SK-N-SH treated with all-trans-retinoic acid at 6 μM for 48 hours (cell line): ENCODE measurements around the gene LRRC4.

ENCODE experiments used
- ATAC-seq: fragments of 200-7000 bp; cut with Tn5 transposase; 3 replicates; pipeline ENCODE4 v1.9.1; 2020; ENCODE audit warnings: mild to moderate bottlenecking, moderate library complexity
- ARNTL ChIP-seq: fragments of 450-650 bp; formaldehyde crosslinking; IDR thresholded peaks from 2 replicates; pipeline ENCODE4 v1.5.0; 2020; ENCODE audit warnings: low read depth, mild to moderate bottlenecking, moderate library complexity, borderline replicate concordance
- BACH2 ChIP-seq: fragments of 250-450 bp; sonication (Bioruptor Pico); IDR thresholded peaks from 2 replicates; pipeline ENCODE4 v1.9.0; 2021; ENCODE audit warnings: mild to moderate bottlenecking, borderline replicate concordance
- CREB5 ChIP-seq: fragments of 250-450 bp; sonication (Bioruptor Pico); IDR thresholded peaks from 2 replicates; pipeline ENCODE4 v1.5.1; 2020; ENCODE audit warnings: low read depth, mild to moderate bottlenecking, moderate library complexity
- CSDC2 ChIP-seq: fragments of 250-450 bp; sonication (Bioruptor Pico); IDR thresholded peaks from 2 replicates; pipeline ENCODE4 v1.5.0; 2020; ENCODE audit warnings: mild to moderate bottlenecking, moderate library complexity
- CSRNP3 ChIP-seq: fragments of 250-450 bp; sonication (Bioruptor Pico); IDR thresholded peaks from 2 replicates; pipeline ENCODE4 v1.5.1; 2021; ENCODE audit warnings: mild to moderate bottlenecking, moderate library complexity
- GLIS3 ChIP-seq: fragments of 250-450 bp; sonication (Bioruptor Pico); IDR thresholded peaks from 2 replicates; pipeline ENCODE4 v1.5.0; 2020; ENCODE audit warnings: mild to moderate bottlenecking, moderate library complexity
- OSR1 ChIP-seq: fragments of 250-450 bp; sonication (Bioruptor Pico); IDR thresholded peaks from 2 replicates; pipeline ENCODE4 v1.8.0; 2022; ENCODE audit warnings: moderate library complexity, mild to moderate bottlenecking, inconsistent platforms
- PPARA ChIP-seq: fragments of 250-450 bp; sonication (Bioruptor Pico); IDR thresholded peaks from 2 replicates; pipeline ENCODE4 v1.5.0; 2020; ENCODE audit warnings: mild to moderate bottlenecking, borderline replicate concordance
- RARB ChIP-seq: fragments of 250-450 bp; sonication (Bioruptor Pico); IDR thresholded peaks from 2 replicates; pipeline ENCODE4 v1.8.0; 2021; ENCODE audit warnings: mild to moderate bottlenecking, moderate library complexity
- SNAI2 ChIP-seq: fragments of 250-450 bp; sonication (Bioruptor Pico); IDR thresholded peaks from 2 replicates; pipeline ENCODE4 v1.5.0; 2020; ENCODE audit warnings: mild to moderate bottlenecking, moderate library complexity
- TCF4 ChIP-seq: fragments of 250-450 bp; sonication (Bioruptor Pico); IDR thresholded peaks from 2 replicates; pipeline ENCODE4 v1.8.0; 2021; ENCODE audit warnings: mild to moderate bottlenecking, moderate library complexity, borderline replicate concordance
- TOX ChIP-seq: fragments of 250-450 bp; sonication (Bioruptor Pico); IDR thresholded peaks from 2 replicates; pipeline ENCODE4 v1.8.0; 2021; ENCODE audit warnings: mild to moderate bottlenecking, moderate library complexity, borderline replicate concordance
- ZFP3 ChIP-seq: fragments of 250-450 bp; sonication (Bioruptor Pico); IDR thresholded peaks from 2 replicates; pipeline ENCODE4 v1.5.0; 2020; ENCODE audit warnings: mild to moderate bottlenecking, moderate library complexity
- ZNF565 ChIP-seq: fragments of 450-650 bp; formaldehyde crosslinking; conservative IDR thresholded peaks from 2 replicates; pipeline ENCODE4 v1.5.0; 2020; ENCODE audit warnings: low read depth, mild to moderate bottlenecking, moderate library complexity
- ZNF8 ChIP-seq: fragments of 450-650 bp; formaldehyde crosslinking; IDR thresholded peaks from 2 replicates; pipeline ENCODE4 v1.5.0; 2020; ENCODE audit warnings: mild to moderate bottlenecking, moderate library complexity
- TF ChIP-seq, protein P1 (sequence below): fragments of 250-450 bp; sonication (Bioruptor Pico); IDR thresholded peaks from 2 replicates; pipeline ENCODE4 v1.5.0; 2020; ENCODE audit warnings: mild to moderate bottlenecking, moderate library complexity

Gene LRRC4

DNA sequence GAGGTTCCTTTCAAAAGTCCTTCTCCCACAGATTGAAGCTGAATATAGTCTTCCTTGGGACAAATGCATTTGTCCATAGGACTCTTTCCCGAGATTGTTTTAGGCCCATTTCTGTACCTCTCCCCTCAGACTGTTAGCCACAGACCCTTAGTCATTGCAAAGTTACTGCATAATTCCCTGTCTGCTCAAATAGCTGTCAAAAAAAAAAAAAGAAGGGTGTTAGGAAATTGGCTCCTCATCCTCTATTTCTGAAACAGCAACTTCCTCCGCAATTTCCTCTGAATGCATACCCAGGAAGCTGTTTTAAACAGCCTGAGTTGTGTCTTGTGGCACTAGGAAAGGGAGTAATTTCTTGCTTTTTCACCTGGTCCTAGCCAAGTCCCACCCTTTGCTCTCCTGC lies 5.4 kb downstream of the LRRC4 start:
- TF ChIP-seq CSRNP3 (CRISPR knock-in tag) (no peak), ARNTL (CRISPR knock-in tag) (no peak), ZNF8 (CRISPR knock-in tag) (no peak), SNAI2 (no peak), TOX (CRISPR knock-in tag) (no peak), BACH2 (no peak), CSDC2 (no peak), OSR1 (CRISPR knock-in tag) (no peak), CREB5 (CRISPR knock-in tag) (no peak), ZNF565 (CRISPR knock-in tag) (no peak), ZFP3 (CRISPR knock-in tag) (no peak), PPARA (CRISPR knock-in tag) (no peak)
- TF ChIP-seq, protein P1, sequence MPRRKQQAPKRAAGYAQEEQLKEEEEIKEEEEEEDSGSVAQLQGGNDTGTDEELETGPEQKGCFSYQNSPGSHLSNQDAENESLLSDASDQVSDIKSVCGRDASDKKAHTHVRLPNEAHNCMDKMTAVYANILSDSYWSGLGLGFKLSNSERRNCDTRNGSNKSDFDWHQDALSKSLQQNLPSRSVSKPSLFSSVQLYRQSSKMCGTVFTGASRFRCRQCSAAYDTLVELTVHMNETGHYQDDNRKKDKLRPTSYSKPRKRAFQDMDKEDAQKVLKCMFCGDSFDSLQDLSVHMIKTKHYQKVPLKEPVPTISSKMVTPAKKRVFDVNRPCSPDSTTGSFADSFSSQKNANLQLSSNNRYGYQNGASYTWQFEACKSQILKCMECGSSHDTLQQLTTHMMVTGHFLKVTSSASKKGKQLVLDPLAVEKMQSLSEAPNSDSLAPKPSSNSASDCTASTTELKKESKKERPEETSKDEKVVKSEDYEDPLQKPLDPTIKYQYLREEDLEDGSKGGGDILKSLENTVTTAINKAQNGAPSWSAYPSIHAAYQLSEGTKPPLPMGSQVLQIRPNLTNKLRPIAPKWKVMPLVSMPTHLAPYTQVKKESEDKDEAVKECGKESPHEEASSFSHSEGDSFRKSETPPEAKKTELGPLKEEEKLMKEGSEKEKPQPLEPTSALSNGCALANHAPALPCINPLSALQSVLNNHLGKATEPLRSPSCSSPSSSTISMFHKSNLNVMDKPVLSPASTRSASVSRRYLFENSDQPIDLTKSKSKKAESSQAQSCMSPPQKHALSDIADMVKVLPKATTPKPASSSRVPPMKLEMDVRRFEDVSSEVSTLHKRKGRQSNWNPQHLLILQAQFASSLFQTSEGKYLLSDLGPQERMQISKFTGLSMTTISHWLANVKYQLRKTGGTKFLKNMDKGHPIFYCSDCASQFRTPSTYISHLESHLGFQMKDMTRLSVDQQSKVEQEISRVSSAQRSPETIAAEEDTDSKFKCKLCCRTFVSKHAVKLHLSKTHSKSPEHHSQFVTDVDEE (CRISPR knock-in tag), result no peak
- no peak for ATAC-seq

- TF ChIP-seq, protein P1 (CRISPR knock-in tag), result no peak
- TF ChIP-seq CSRNP3 (CRISPR knock-in tag) (no peak), RARB (CRISPR knock-in tag) (no peak)
- ATAC-seq, result peak; percentile 33
These were observed 5.9 kb downstream of the LRRC4 start for GRCh38 chr7:128025380-128025779.

DNA sequence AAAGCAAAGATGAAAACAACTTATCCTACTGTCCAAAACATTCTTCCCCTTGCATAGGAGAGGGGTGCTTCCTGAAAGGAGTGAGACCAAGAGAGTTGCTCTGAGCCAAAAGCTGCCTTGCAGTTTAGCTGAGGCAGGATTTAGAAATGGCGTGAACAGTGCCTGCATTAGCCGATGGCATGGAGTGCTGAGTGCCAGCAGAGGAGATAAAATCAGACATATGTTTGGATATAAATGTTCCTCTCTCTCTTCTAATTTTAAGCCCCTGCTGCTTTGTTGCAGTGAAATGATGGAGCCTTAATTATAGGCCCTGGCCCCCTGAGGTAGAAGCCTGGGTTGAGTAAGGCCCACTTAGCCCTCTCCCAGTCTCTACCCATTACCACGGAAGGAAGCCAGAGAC lies 7.1 kb downstream of the LRRC4 start:
- no peak for ATAC-seq
- TF ChIP-seq GLIS3 (CRISPR knock-in tag), result no peak
- TF ChIP-seq, protein P1 (CRISPR knock-in tag), result peak; percentile 48; the same call in 1 of the 2 replicates
- TF ChIP-seq PPARA (CRISPR knock-in tag), result no peak
- no peak for TF ChIP-seq BACH2
- peak; percentile 45; the same call in 1 of the 2 replicates for TF ChIP-seq TCF4 (CRISPR knock-in tag)
